Measurements from ENCODE around the gene IPO4.

The IPO4 gene

DNA sequence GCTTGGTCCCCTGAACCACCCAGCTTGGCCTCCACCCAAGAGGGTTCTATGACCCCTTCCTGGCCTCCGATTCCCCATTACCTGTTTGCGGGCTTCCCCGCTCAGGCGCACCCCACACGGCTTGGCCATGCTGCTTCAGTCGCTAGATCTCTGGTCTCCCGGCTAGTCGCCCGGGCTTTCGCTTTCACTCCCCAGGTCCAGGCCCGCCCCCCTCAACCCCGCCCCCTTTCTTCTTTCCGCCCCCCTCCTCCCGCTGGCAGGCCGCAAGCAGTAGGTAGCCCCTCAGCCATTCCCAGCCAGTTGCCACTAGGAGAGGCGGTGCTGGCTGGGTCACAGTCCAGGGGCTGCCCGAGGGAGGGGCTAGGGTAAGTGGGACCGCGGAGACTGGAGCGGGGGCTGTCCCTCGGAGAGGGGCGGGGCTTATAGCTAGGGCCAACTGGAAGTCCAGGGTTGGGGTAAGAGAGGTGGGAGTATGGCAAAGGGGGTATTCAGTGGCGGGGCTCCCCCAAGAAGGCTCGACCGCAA is 42.1 kb downstream of the IPO4 start, which contains the start of gene PSME2:
PSME2 (minus strand) TSS at position 158 of the 525 bp plus-strand sequence; CDS start at position 129, 29 bp downstream.
- TF ChIP-seq FOXP2 (optimal IDR thresholded peaks at IDR 0.05; ENCODE audit: borderline replicate concordance, extremely low read depth, extremely low read length, insufficient read depth) (no peak), TAF1 (IDR thresholded peaks at IDR 0.05; ENCODE audit: borderline replicate concordance, insufficient read depth, low read length) (no peak), POLR2AphosphoS5 (IDR thresholded peaks at IDR 0.05; ENCODE audit: low read depth, low read length) (no peak; the same call in 1 of the 2 replicates), SIN3A (IDR thresholded peaks at IDR 0.05; ENCODE audit: borderline replicate concordance, insufficient read depth, low read length) (no peak)
- TF ChIP-seq, protein P1, sequence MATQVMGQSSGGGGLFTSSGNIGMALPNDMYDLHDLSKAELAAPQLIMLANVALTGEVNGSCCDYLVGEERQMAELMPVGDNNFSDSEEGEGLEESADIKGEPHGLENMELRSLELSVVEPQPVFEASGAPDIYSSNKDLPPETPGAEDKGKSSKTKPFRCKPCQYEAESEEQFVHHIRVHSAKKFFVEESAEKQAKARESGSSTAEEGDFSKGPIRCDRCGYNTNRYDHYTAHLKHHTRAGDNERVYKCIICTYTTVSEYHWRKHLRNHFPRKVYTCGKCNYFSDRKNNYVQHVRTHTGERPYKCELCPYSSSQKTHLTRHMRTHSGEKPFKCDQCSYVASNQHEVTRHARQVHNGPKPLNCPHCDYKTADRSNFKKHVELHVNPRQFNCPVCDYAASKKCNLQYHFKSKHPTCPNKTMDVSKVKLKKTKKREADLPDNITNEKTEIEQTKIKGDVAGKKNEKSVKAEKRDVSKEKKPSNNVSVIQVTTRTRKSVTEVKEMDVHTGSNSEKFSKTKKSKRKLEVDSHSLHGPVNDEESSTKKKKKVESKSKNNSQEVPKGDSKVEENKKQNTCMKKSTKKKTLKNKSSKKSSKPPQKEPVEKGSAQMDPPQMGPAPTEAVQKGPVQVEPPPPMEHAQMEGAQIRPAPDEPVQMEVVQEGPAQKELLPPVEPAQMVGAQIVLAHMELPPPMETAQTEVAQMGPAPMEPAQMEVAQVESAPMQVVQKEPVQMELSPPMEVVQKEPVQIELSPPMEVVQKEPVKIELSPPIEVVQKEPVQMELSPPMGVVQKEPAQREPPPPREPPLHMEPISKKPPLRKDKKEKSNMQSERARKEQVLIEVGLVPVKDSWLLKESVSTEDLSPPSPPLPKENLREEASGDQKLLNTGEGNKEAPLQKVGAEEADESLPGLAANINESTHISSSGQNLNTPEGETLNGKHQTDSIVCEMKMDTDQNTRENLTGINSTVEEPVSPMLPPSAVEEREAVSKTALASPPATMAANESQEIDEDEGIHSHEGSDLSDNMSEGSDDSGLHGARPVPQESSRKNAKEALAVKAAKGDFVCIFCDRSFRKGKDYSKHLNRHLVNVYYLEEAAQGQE (IDR thresholded peaks at IDR 0.05; ENCODE audit: insufficient read depth in 1 of 2, low read depth in 2 of 2, low read length in 2 of 2): no peak

DNA sequence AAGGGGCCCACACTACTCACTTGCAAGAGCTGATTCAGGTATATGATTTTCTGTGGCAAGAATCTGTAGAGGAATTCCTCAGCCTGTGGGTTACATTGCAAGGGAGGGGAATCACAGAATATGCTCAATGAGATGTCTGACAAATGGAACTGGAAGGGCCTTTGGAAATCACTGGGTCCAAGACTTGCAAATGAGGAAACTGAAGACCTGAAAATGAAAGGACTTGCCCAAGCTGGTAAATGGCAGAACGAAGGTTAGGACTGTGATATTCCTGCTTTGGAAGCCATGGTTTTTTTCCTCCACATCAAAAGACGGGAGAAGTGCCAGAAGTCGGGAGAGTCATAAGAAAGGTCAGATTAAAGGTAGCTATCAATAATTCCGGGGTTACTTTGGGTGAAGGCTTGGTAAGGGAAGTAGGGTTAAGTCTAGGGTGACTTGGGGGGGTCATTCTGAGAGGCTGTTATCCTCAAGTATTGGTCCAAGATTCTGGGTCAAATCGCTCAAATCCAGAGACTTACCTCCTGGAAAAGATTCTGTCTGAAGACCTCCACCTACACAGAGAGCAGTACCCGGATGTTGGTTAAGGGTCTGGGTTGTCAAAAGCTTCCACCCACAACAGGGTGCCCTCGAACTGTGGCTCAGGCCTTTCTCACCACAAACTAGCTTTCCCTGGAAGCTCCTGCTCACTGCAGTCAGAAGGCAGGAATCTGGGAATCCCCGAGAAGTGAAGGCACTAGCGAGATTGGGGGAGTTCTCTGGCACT is 42.7 kb downstream of the IPO4 start:
- no peak for TF ChIP-seq POLR2AphosphoS5 (IDR thresholded peaks at IDR 0.05; ENCODE audit: low read depth, low read length)
- no peak for TF ChIP-seq FOXP2 (optimal IDR thresholded peaks at IDR 0.05; ENCODE audit: borderline replicate concordance, extremely low read depth, extremely low read length, insufficient read depth)
- no peak for TF ChIP-seq TAF1 (IDR thresholded peaks at IDR 0.05; ENCODE audit: borderline replicate concordance, insufficient read depth, low read length)
- no peak for TF ChIP-seq SIN3A (IDR thresholded peaks at IDR 0.05; ENCODE audit: borderline replicate concordance, insufficient read depth, low read length)
- TF ChIP-seq, protein P1 (IDR thresholded peaks at IDR 0.05; ENCODE audit: insufficient read depth in 1 of 2, low read depth in 2 of 2, low read length in 2 of 2): no peak

DNA sequence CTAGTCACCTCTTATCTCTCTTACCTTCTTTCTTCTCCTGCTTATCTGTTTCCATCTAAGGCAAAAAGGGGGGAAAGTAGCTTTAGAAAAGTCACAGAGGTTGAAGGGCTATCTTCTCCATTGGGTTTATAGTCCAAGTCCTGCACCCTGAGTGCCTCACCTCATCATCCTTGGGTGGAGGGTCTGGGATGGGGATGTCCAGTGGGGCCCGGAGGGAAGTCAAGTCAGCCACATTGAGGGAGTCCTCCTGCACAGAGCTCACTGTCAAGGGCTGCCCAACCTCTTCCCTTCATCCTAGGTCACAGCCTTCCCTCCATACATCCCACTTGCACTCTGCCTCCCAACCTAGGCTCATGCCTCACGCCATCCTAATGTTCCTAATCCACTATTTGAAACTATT is 43.4 kb downstream of the IPO4 start:
- no peak for TF ChIP-seq SIN3A (IDR thresholded peaks at IDR 0.05; ENCODE audit: borderline replicate concordance, insufficient read depth, low read length)
- TF ChIP-seq FOXP2 (optimal IDR thresholded peaks at IDR 0.05; ENCODE audit: borderline replicate concordance, extremely low read depth, extremely low read length, insufficient read depth): no peak
- TF ChIP-seq POLR2AphosphoS5 (IDR thresholded peaks at IDR 0.05; ENCODE audit: low read depth, low read length): no peak
- no peak for TF ChIP-seq TAF1 (IDR thresholded peaks at IDR 0.05; ENCODE audit: borderline replicate concordance, insufficient read depth, low read length)
- TF ChIP-seq, protein P1 (IDR thresholded peaks at IDR 0.05; ENCODE audit: insufficient read depth in 1 of 2, low read depth in 2 of 2, low read length in 2 of 2): no peak

DNA sequence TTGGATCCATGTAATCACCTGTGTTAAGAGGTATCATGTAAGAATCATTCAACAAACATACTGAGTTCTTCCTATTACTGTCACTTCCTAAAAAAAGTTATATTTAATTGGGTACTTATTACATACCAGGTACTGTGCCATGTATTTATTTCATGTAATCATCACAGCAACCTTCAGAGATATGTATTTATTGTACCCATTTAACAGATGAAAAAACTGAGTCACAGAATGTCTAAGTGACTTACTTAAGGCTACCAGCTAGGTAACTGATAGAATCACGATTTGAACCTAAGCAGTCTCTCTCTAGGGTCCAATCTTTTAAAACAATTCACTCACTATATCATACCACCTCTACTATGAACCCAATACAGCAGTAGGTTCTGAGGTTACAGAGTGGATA is 44.2 kb downstream of the IPO4 start:
- TF ChIP-seq POLR2AphosphoS5 (IDR thresholded peaks at IDR 0.05; ENCODE audit: low read depth, low read length) (no peak), FOXP2 (optimal IDR thresholded peaks at IDR 0.05; ENCODE audit: borderline replicate concordance, extremely low read depth, extremely low read length, insufficient read depth) (no peak), SIN3A (IDR thresholded peaks at IDR 0.05; ENCODE audit: borderline replicate concordance, insufficient read depth, low read length) (no peak)

GRCh38 chr14:24143511-24143910 is 45.1 kb downstream of the IPO4 start:
- TF ChIP-seq SIN3A (IDR thresholded peaks at IDR 0.05; ENCODE audit: borderline replicate concordance, insufficient read depth, low read length) (no peak), POLR2AphosphoS5 (IDR thresholded peaks at IDR 0.05; ENCODE audit: low read depth, low read length) (no peak), TAF1 (IDR thresholded peaks at IDR 0.05; ENCODE audit: borderline replicate concordance, insufficient read depth, low read length) (no peak), FOXP2 (optimal IDR thresholded peaks at IDR 0.05; ENCODE audit: borderline replicate concordance, extremely low read depth, extremely low read length, insufficient read depth) (no peak)
- TF ChIP-seq, protein P1 (IDR thresholded peaks at IDR 0.05; ENCODE audit: insufficient read depth in 1 of 2, low read depth in 2 of 2, low read length in 2 of 2): no peak

Measured in PFSK-1 (cell line).